ENCODE data around the gene EID2. TPM values are rescaled to one million over a fixed set of nuclear protein-coding genes. Genes with fewer than 3 reads are reported as not detected.

Gene EID2
- total and polyA plus RNA-seq, 2 of the 13 experiments (the other 11 are each of a cell fraction or from before 2014, with no cell fraction given), result 3.7 to 14.1 TPM

- TF ChIP-seq ZNF609 (CRISPR knock-in tag; IDR thresholded peaks at IDR 0.05; ENCODE audit: borderline replicate concordance) (no peak), ZNF773 (CRISPR knock-in tag; IDR thresholded peaks at IDR 0.05; ENCODE audit: borderline replicate concordance) (peak; percentile 98; the same call in 1 of the 2 replicates), ZNF547 (CRISPR knock-in tag; IDR thresholded peaks at IDR 0.05) (peak; percentile 100), KLF16 (CRISPR knock-in tag; IDR thresholded peaks at IDR 0.05) (peak; percentile 65 to 72; a peak in 1 of 4 replicates), ATF1 (CRISPR knock-in tag; IDR thresholded peaks at IDR 0.05) (no peak), ZKSCAN1 (IDR thresholded peaks at IDR 0.05; ENCODE audit: low read length) (no peak), SRY (CRISPR knock-in tag; IDR thresholded peaks at IDR 0.05) (peak; percentile 99), DRAP1 (CRISPR knock-in tag; IDR thresholded peaks at IDR 0.05) (no peak), ATAD3A (CRISPR knock-in tag; IDR thresholded peaks at IDR 0.05) (peak; percentile 96), RBM22 (optimal IDR thresholded peaks at IDR 0.05; ENCODE audit: low read length) (no peak), ZNF138 (CRISPR knock-in tag; IDR thresholded peaks at IDR 0.05; ENCODE audit: low read depth) (peak; percentile 91; the same call in 1 of the 2 replicates), SUZ12 (IDR thresholded peaks at IDR 0.05; ENCODE audit: low read depth, low read length) (no peak), ZNF549 (CRISPR knock-in tag; IDR thresholded peaks at IDR 0.05) (no peak), USF2 (IDR thresholded peaks at IDR 0.05; ENCODE audit: low read depth, low read length) (no peak), USF2 (CRISPR knock-in tag; IDR thresholded peaks at IDR 0.05; ENCODE audit: borderline replicate concordance) (no peak), GATAD1 (CRISPR knock-in tag; IDR thresholded peaks at IDR 0.05) (peak; percentile 31; the same call in 1 of the 2 replicates), NCOA1 (CRISPR knock-in tag; IDR thresholded peaks at IDR 0.05) (peak; percentile 65; the same call in 1 of the 2 replicates), DPF2 (CRISPR knock-in tag; IDR thresholded peaks at IDR 0.05; ENCODE audit: borderline replicate concordance, low read depth) (no peak), ZBTB14 (CRISPR knock-in tag; IDR thresholded peaks at IDR 0.05) (peak; percentile 99), TGIF2 (CRISPR knock-in tag; IDR thresholded peaks at IDR 0.05) (0 out of 2 replicates have a peak, but pooled peaks have one; percentile 55), CENPBD1 (CRISPR knock-in tag; IDR thresholded peaks at IDR 0.05; ENCODE audit: borderline replicate concordance, low read depth) (peak; percentile 57; the same call in 1 of the 2 replicates), FOXK2 (IDR thresholded peaks at IDR 0.05) (no peak)
These were observed 37.1 kb downstream of the EID2 start (continued) for GRCh38 chr19:39502640-39503417.

Measured in HepG2 (cell line).